ENCODE data around the gene KIAA0825. TPM values are rescaled to one million over a fixed set of nuclear protein-coding genes. Genes with fewer than 3 reads are reported as not detected.

The KIAA0825 gene
- total RNA-seq, 4 donors from 2014 or later, result 12.5 to 32.6 (median 15.9) TPM

GRCh38 chr5:94442076-94442475 lies 176.3 kb downstream of the KIAA0825 start:
- no peak for DNase-seq
- 96 to 98% methylated on average over 1 of the region's 1 CpG for WGBS, 2 donors
- H3K27ac ChIP-seq, result no peak overlapping the region
- H3K36me3 ChIP-seq, result no peaks in the 10 kb centered on the region
- TF ChIP-seq CTCF (IDR thresholded peaks at IDR 0.05) (no peak), POLR2A (IDR thresholded peaks at IDR 0.05) (no peak)
- no peaks in the 10 kb centered on the region for H3K27me3 ChIP-seq
- no peak overlapping the region for H3K4me3 ChIP-seq (replicated peaks in 1 of 3)
- no peaks in the 10 kb centered on the region for H3K4me1 ChIP-seq
- intact Hi-C loops (cut with DNase I), result no loop called here
- H3K9me3 ChIP-seq, result no peaks in the 10 kb centered on the region

- no peak overlapping the region for H3K27ac ChIP-seq
- DNase-seq, result no peak
- 48 to 59% methylated on average over 3 of the region's 3 CpGs for WGBS, 2 donors
- TF ChIP-seq CTCF (IDR thresholded peaks at IDR 0.05), result no peak
- TF ChIP-seq POLR2A (IDR thresholded peaks at IDR 0.05), result no peak
- no peaks in the 10 kb centered on the region for H3K4me1 ChIP-seq
- H3K4me3 ChIP-seq (replicated peaks in 1 of 3), result no peak overlapping the region
- no peaks in the 10 kb centered on the region for H3K36me3 ChIP-seq
- intact Hi-C loops (cut with DNase I), result no loop called here
- H3K27me3 ChIP-seq, result no peaks in the 10 kb centered on the region
- no peaks in the 10 kb centered on the region for H3K9me3 ChIP-seq
Measured at GRCh38 chr5:94440015-94440414, 178.4 kb downstream of the KIAA0825 start.

- Histone ChIP-seq H3K9me3 (no peaks in the 10 kb centered on the region), H3K27me3 (no peaks in the 10 kb centered on the region), H3K4me3 (replicated peaks in 1 of 3) (no peak overlapping the region), H3K27ac (no peak overlapping the region), H3K36me3 (no peaks in the 10 kb centered on the region), H3K4me1 (no peaks in the 10 kb centered on the region)
- 70 to 73% methylated on average over 2 of the region's 2 CpGs for WGBS, 2 donors
- intact Hi-C loops (cut with DNase I), result no loop called here
- no peak for DNase-seq
- no peak for TF ChIP-seq POLR2A (IDR thresholded peaks at IDR 0.05)
Measured at GRCh38 chr5:94433397-94434163, 184.8 kb downstream of the KIAA0825 start.

- no peaks in the 10 kb centered on the region for H3K27me3 ChIP-seq
- H3K36me3 ChIP-seq, result no peaks in the 10 kb centered on the region
- no peaks in the 10 kb centered on the region for H3K4me1 ChIP-seq
- no peak overlapping the region for H3K27ac ChIP-seq
- TF ChIP-seq CTCF (IDR thresholded peaks at IDR 0.05), result no peak
- no peak for TF ChIP-seq POLR2A (IDR thresholded peaks at IDR 0.05)
- intact Hi-C loops (cut with DNase I), result no loop called here
- H3K9me3 ChIP-seq, result no peaks in the 10 kb centered on the region
- DNase-seq, result no peak
- H3K4me3 ChIP-seq (replicated peaks in 1 of 3), result no peak overlapping the region
Measured at GRCh38 chr5:94432499-94432898, 185.9 kb downstream of the KIAA0825 start.

GRCh38 chr5:94431696-94432095 lies 186.7 kb downstream of the KIAA0825 start:
- H3K4me3 ChIP-seq (replicated peaks in 1 of 3), result no peak overlapping the region
- H3K36me3 ChIP-seq, result no peaks in the 10 kb centered on the region
- DNase-seq, result no peak
- H3K27me3 ChIP-seq, result no peaks in the 10 kb centered on the region
- intact Hi-C loops (cut with DNase I), result no loop called here
- no peak overlapping the region for H3K27ac ChIP-seq
- H3K4me1 ChIP-seq, result no peaks in the 10 kb centered on the region
- TF ChIP-seq CTCF (IDR thresholded peaks at IDR 0.05) (no peak), POLR2A (IDR thresholded peaks at IDR 0.05) (no peak)
- H3K9me3 ChIP-seq, result no peaks in the 10 kb centered on the region
